Skeletal muscle tissue (tissue), 4 donors: ENCODE data around the gene MMAB. TPM values are rescaled to one million over a fixed set of nuclear protein-coding genes. Genes with fewer than 3 reads are reported as not detected.

Experiments used
- H3K27ac ChIP-seq: one replicate; pipeline ENCODE4 v1.7.0; 2013; ENCODE audit warnings: mild to moderate bottlenecking, low read depth, low read length, inconsistent platforms
- H3K27me3 ChIP-seq, 3 donors: one replicate each; pipeline ENCODE4 v1.7.0; 2013; ENCODE audit warnings: low read length in 3 of 3; ENCODE audit not compliant: control insufficient read depth in 3 of 3, insufficient read depth in 3 of 3
- H3K36me3 ChIP-seq, 3 donors: one replicate each; pipeline ENCODE4 v1.7.0; 2013; ENCODE audit warnings: low read length in 3 of 3; ENCODE audit not compliant: control insufficient read depth in 3 of 3, insufficient read depth in 3 of 3
- H3K4me1 ChIP-seq, 3 donors: one replicate each; pipeline ENCODE4 v1.7.0; 2013; ENCODE audit warnings: low read length in 3 of 3, mild to moderate bottlenecking in 3 of 3; ENCODE audit not compliant: control insufficient read depth in 3 of 3, insufficient read depth in 3 of 3
- H3K4me3 ChIP-seq, 3 donors: one replicate each; pipeline ENCODE4 v1.7.0; 2013; ENCODE audit warnings: low read length in 3 of 3
- H3K9ac ChIP-seq, 3 donors: one replicate each; pipeline ENCODE4 v1.7.0; 2013; ENCODE audit warnings: low read length in 3 of 3, mild to moderate bottlenecking in 3 of 3, moderate library complexity in 2 of 3, low read depth in 1 of 3
- H3K9me3 ChIP-seq, 3 donors: one replicate each; pipeline ENCODE4 v1.7.0; 2013; ENCODE audit warnings: low read length in 3 of 3; ENCODE audit not compliant: control insufficient read depth in 3 of 3
- total RNA-seq: library from RNA; depleted of rRNA; stranded (reverse); fragments of >200 nt; gene quantifications from one replicate; pipeline ENCODE4 v1.2.3, GENCODE V29; 2014
- donor health status: Osteomylitis.

Gene MMAB
- total RNA-seq, 1 donor from 2014 or later = 18.3 TPM

- H3K36me3 ChIP-seq = no peaks in the 10 kb centered on the region
- H3K27ac ChIP-seq = no peak overlapping the region
- peaks cover 26 to 54% (median 38%) of the 10 kb centered on the region in 3 donors for H3K27me3 ChIP-seq
- H3K9me3 ChIP-seq = no peaks in the 10 kb centered on the region
- H3K9ac ChIP-seq = no peak overlapping the region
- no peak overlapping the region for H3K4me3 ChIP-seq
- H3K4me1 ChIP-seq = peaks cover under 1 to 3% (median 3%) of the 10 kb centered on the region in 3 donors
Measured at GRCh38 chr12:109612003-109612402, 38.7 kb upstream of the MMAB start.

- Histone ChIP-seq H3K4me3 (no peak overlapping the region), H3K27me3 (peaks cover 26 to 50% (median 38%) of the 10 kb centered on the region in 3 donors), H3K9me3 (no peaks in the 10 kb centered on the region), H3K36me3 (no peaks in the 10 kb centered on the region), H3K27ac (no peak overlapping the region), H3K4me1 (peaks cover 3 to 9% (median 8%) of the 10 kb centered on the region in 3 donors), H3K9ac (no peak overlapping the region)
Measured at GRCh38 chr12:109611223-109611622, 37.9 kb upstream of the MMAB start.

DNA sequence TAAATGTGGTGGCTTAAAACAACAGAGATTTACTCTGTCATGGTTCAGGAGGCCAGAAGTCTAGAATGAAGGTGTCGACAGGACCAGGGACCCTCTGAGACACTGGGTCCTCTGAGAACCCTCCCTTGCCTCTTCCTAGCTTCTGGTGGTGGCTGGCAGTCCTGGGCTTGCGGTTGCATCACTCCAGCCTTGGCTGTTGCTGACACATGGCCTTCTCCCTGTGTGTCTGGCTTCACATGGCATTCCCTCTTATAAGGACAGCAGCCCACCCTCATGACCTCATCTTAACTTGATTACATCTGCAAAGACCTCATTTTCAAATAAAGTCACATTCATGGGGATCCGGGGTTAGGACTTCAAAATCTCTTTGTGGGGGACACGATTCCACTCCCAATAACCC lies 37.2 kb upstream of the MMAB start:
- Histone ChIP-seq H3K9ac (no peak overlapping the region), H3K4me1 (peaks cover 3 to 9% (median 8%) of the 10 kb centered on the region in 3 donors), H3K9me3 (no peaks in the 10 kb centered on the region), H3K27me3 (peaks cover 25 to 45% (median 35%) of the 10 kb centered on the region in 3 donors), H3K4me3 (no peak overlapping the region), H3K27ac (no peak overlapping the region), H3K36me3 (no peaks in the 10 kb centered on the region)

- no peak overlapping the region for H3K9ac ChIP-seq
- H3K27ac ChIP-seq = no peak overlapping the region
- peaks cover 18 to 36% (median 28%) of the 10 kb centered on the region in 3 donors for H3K27me3 ChIP-seq
- H3K9me3 ChIP-seq = no peaks in the 10 kb centered on the region
- H3K4me3 ChIP-seq = no peak overlapping the region
- H3K36me3 ChIP-seq = no peaks in the 10 kb centered on the region
- H3K4me1 ChIP-seq = peaks cover 3 to 9% (median 8%) of the 10 kb centered on the region in 3 donors
Measured at GRCh38 chr12:109609342-109609741, 36.0 kb upstream of the MMAB start.

DNA sequence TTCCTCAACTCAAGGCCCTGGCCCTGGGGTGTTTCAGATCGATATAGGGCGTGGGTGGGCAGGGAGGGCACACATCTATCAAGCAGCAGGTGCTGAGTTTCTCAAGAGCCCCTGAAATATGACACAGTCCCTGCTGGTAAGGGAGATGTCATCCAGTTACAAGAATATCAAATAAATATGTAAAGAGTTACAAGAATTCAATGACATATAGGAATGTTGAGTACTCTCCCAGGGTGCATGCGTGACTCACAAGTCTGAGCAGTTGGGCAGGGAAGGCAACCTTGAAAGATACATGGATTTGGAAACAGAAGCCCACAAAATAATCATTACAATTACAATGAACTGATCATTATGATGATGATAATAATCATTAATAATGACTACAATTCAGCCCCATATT lies 35.5 kb upstream of the MMAB start:
- H3K9ac ChIP-seq = no peak overlapping the region
- H3K4me3 ChIP-seq = no peak overlapping the region
- no peaks in the 10 kb centered on the region for H3K36me3 ChIP-seq
- no peak overlapping the region for H3K27ac ChIP-seq
- peaks cover 18 to 35% (median 28%) of the 10 kb centered on the region in 3 donors for H3K27me3 ChIP-seq
- H3K4me1 ChIP-seq = peaks cover 3 to 9% (median 8%) of the 10 kb centered on the region in 3 donors
- H3K9me3 ChIP-seq = no peaks in the 10 kb centered on the region

- Histone ChIP-seq H3K27me3 (peaks cover 14 to 30% (median 23%) of the 10 kb centered on the region in 3 donors), H3K4me1 (peaks cover 3 to 9% (median 8%) of the 10 kb centered on the region in 3 donors), H3K9ac (no peak overlapping the region), H3K9me3 (no peaks in the 10 kb centered on the region), H3K27ac (no peak overlapping the region), H3K36me3 (no peaks in the 10 kb centered on the region), H3K4me3 (no peak overlapping the region)
Measured at GRCh38 chr12:109608270-109608669, 35.0 kb upstream of the MMAB start.

DNA sequence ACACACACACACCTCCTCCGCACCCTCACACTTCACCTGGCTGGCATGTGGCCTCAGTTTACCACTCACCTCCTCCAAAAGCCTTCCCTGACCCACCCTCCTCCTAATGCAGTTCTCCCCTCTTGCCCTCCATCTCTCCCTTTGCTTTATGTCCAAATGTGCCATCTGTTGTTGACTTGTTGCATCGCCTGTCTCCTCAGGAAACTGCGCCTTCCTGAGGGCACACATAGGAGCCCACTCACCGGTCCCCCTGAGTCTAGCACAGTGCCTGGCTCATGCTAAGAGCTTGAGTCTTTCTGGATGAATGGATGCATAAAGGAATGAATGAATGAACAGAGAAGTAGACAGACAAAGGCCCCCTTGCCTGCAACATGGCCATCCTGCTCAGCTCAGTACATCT lies 34.3 kb upstream of the MMAB start:
- H3K4me3 ChIP-seq = no peak overlapping the region
- H3K36me3 ChIP-seq = no peaks in the 10 kb centered on the region
- H3K9ac ChIP-seq = no peak overlapping the region
- H3K27ac ChIP-seq = no peak overlapping the region
- peaks cover 3 to 9% (median 8%) of the 10 kb centered on the region in 3 donors for H3K4me1 ChIP-seq
- H3K9me3 ChIP-seq = no peaks in the 10 kb centered on the region
- peaks cover 8 to 24% (median 19%) of the 10 kb centered on the region in 3 donors for H3K27me3 ChIP-seq

- Histone ChIP-seq H3K27ac (peak overlapping the region; percentile 51), H3K9me3 (no peaks in the 10 kb centered on the region), H3K9ac (peak overlapping the region in 2 of 3 donors; percentile 32 to 57), H3K36me3 (no peaks in the 10 kb centered on the region), H3K27me3 (peaks cover 4 to 14% (median 13%) of the 10 kb centered on the region in 3 donors), H3K4me3 (peak overlapping the region in 2 of 3 donors; percentile 22 to 40), H3K4me1 (peaks cover 3 to 9% (median 8%) of the 10 kb centered on the region in 3 donors)
Measured at GRCh38 chr12:109606320-109607028, 33.2 kb upstream of the MMAB start.

GRCh38 chr12:109605599-109606228 lies 32.4 kb upstream of the MMAB start:
- Histone ChIP-seq H3K36me3 (no peaks in the 10 kb centered on the region), H3K9ac (no peak overlapping the region), H3K27me3 (peaks cover 0 to 8% (median 6%) of the 10 kb centered on the region in 3 donors), H3K27ac (no peak overlapping the region), H3K9me3 (no peaks in the 10 kb centered on the region), H3K4me1 (peaks cover 3 to 9% (median 8%) of the 10 kb centered on the region in 3 donors), H3K4me3 (no peak overlapping the region)

DNA sequence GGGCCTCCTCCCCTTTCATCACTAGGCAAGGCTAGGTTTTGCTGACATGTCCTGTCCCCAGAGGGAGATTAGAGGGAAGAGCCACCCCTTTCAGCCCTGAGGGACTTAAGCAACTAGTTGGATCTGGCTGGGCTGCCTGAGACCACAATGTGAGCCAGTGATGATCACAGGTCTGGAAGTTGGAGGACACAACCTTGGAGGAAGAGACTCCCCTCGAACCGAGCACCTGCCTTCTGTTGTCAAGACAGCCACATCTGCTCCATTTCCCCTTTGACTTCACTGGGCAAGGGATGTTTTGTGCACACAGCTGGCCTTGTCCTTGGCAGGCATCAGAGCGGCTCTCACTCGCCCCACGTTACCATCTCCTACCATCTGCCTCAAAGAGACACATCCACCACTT lies 31.7 kb upstream of the MMAB start:
- H3K9ac ChIP-seq = no peak overlapping the region
- H3K9me3 ChIP-seq = no peaks in the 10 kb centered on the region
- no peak overlapping the region for H3K27ac ChIP-seq
- no peaks in the 10 kb centered on the region for H3K36me3 ChIP-seq
- peaks cover 0 to 8% (median 6%) of the 10 kb centered on the region in 3 donors for H3K27me3 ChIP-seq
- H3K4me1 ChIP-seq = peaks cover 3 to 9% (median 8%) of the 10 kb centered on the region in 3 donors
- H3K4me3 ChIP-seq = no peak overlapping the region
